Measurements from ENCODE around the gene HOTAIR. TPM values are rescaled to one million over a fixed set of nuclear protein-coding genes. Genes with fewer than 3 reads are reported as not detected.

HOTAIR gene
- total RNA-seq, 2 experiments from 2014 or later = not detected

DNA sequence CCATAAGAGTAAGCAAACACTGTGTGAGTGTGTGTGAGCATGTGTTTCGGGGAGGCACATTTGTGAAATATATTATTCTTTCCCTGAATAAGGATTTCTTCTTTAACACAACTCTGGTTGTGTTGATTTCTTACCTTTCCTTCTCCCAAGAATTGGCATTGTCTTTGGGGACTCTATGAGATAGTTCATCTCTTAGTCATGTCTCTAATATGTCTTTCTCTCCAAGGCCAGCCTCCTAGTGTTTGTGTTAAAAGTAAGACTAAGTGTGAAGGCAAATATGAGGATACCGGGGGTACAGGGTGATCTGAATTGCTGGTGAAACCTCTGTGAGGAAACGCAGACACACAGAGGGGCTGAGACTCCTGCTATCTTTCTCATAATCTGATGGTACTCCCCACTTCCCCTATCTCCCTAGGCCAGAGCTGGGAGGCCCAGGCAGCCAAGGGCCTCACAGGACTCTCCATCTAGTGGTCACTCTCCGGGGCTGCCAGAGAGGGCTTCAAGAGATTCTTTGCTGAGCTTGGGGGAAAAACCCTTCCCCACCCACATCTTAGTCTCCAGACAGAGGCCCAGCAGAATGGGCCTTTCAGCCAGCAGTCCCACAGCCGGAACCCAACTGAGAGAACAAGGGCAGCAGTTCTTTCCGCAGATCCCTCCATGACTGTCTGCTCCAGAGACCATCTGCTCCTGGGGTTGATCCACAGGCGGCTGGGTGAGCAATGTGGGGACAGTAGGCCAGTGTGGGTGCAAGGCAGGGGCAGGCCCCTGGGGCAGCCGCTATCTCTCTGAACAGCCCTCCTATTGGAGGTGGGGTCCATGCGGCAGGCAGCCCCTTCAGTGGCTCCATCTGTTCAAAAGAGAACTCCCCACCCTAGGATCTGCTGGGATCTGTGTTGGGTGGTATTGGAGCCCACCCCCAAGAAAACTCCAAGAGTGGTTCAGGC is 25.8 kb downstream of the HOTAIR start:
- no peak for DNase-seq
- Mint-ChIP-seq H3K9me3 (no peaks in the 10 kb centered on the region), H3K4me1 (peaks cover 9% of the 10 kb centered on the region), H3K36me3 (no peaks in the 10 kb centered on the region), H3K27me3 (peaks cover 98% of the 10 kb centered on the region), H3K27ac (no peak overlapping the region), H3K4me3 (no peak overlapping the region)

DNA sequence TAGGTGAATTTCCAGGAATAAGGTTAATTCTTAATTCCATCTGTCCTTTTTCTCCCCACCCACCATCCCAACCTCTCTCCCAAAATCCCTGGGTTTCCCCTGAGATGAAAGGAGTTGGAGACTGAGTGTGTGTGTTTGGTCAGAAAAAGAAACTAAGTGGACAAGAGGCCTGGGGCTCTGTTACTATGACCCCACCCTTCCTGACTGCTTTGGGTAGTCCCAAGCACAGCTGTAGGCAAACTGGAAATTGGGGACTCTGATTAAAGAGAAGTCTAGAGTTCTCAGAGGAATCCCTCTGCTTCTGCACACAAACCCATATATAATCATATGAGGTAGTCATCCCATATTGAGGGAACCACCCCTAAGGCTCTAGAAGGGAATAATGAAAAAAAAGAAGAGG is 27.0 kb downstream of the HOTAIR start:
- H3K4me1 Mint-ChIP-seq = peaks cover 4% of the 10 kb centered on the region
- peaks cover 97% of the 10 kb centered on the region for H3K27me3 Mint-ChIP-seq
- no peak overlapping the region for H3K4me3 Mint-ChIP-seq
- H3K36me3 Mint-ChIP-seq = no peaks in the 10 kb centered on the region
- DNase-seq = no peak
- no peaks in the 10 kb centered on the region for H3K9me3 Mint-ChIP-seq
- no peak overlapping the region for H3K27ac Mint-ChIP-seq

DNA sequence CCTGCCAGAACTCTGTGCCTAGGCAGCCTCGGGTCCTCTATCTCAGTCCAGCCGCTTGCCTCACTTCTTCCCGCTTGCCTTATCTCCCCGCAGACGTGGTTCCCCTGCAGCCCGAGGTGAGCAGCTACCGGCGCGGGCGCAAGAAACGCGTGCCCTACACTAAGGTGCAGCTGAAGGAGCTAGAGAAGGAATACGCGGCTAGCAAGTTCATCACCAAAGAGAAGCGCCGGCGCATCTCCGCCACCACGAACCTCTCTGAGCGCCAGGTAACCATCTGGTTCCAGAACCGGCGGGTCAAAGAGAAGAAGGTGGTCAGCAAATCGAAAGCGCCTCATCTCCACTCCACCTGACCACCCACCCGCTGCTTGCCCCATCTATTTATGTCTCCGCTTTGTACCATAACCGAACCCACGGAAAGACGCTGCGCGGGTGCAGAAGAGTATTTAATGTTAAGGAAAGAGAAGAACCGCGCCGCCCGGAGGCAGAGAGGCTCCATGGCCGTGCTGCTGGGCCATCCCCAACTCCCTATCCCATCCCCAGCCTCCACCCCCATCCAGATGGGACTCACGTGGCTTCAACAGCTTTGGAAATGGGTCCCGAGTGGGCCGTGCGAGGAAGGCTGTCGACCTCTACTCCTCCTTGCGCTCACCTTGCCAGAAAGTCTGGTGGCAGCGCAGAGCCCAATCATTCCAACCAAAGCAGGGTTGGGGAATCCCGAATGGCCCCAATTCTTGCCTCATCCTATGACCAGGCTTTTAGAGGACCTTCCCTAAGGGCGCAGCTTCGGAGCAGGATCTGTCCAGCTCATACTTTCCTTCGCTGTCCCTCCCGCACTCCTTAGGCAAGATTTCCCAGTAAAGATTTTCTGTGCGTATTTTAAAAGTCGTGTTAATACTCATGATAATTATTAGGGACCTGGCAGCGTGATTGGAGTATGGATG is 29.6 kb downstream of the HOTAIR start:
- no peak for DNase-seq
- H3K4me1 Mint-ChIP-seq = no peaks in the 10 kb centered on the region
- H3K27me3 Mint-ChIP-seq = peaks cover 97% of the 10 kb centered on the region
- no peaks in the 10 kb centered on the region for H3K9me3 Mint-ChIP-seq
- no peak overlapping the region for H3K4me3 Mint-ChIP-seq
- H3K36me3 Mint-ChIP-seq = no peaks in the 10 kb centered on the region
- no peak overlapping the region for H3K27ac Mint-ChIP-seq

DNA sequence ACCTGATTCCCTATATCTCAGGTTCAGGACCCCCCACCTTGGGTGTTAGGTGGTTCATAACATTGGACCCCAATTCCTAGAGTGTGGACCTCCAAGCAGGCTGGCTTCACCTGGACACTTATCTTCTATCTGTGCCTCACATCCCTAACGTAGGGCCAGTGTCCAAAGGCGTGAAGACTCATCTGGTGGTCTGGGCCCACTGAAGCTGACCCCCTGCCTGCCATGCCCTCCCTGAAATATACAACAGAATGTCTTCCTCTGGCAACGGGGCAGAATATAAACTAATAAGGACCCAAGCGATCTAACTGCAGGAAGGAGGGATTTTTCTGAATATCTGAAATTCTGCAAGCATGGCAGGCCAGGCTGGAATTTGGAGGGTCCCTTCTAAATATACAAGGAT is 30.5 kb downstream of the HOTAIR start:
- Mint-ChIP-seq H3K27me3 (peaks cover 97% of the 10 kb centered on the region), H3K9me3 (no peaks in the 10 kb centered on the region), H3K36me3 (no peaks in the 10 kb centered on the region), H3K4me1 (no peaks in the 10 kb centered on the region), H3K27ac (no peak overlapping the region), H3K4me3 (no peak overlapping the region)
- DNase-seq = no peak

DNA sequence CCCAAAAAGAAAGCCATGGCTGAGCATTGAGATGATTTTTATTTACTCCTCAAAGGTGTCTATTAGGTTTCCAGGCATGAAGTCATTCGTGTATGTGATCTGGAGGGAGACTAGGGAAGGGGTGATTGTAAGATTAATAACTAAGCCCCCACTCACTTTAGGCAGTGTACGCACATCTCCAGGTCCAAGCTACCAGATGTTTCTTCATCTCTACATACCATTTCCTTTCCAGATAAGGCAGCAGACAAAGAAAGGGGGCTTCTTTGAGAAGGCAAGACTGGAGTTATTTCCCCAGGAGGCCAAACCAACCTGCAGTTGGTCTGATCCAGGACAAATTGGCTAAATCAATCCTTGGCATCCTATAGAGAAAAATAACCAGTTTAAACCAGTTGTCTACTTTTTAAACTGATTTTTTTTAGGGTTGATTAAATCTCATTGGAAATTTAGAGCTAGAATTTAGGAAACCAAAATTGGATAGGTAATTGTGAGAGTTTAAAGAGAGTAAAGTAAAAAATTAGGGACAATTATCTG is 32.2 kb downstream of the HOTAIR start:
- H3K4me3 Mint-ChIP-seq = no peak overlapping the region
- DNase-seq = no peak
- H3K9me3 Mint-ChIP-seq = no peaks in the 10 kb centered on the region
- peaks cover 6% of the 10 kb centered on the region for H3K4me1 Mint-ChIP-seq
- no peaks in the 10 kb centered on the region for H3K36me3 Mint-ChIP-seq
- no peak overlapping the region for H3K27ac Mint-ChIP-seq
- H3K27me3 Mint-ChIP-seq = peaks cover 94% of the 10 kb centered on the region

DNA sequence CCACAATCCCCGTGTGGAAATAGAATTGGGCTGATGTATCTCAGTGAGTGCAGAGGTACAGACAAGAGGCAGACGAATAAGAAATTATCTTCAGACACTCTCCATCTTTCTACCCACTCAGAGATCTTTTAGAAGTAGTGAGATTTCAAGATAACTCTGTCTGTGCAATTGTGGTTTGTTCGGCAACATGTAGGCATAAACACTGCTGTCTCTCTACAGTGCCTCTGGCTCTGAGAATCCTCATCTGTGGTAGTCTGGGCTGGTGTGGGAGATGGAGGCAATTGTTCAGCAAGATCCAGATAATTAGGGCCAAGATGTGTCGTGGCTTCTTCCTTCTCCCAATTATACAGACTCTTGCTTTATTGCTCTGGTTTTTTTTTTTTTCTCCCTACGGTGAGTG is 33.0 kb downstream of the HOTAIR start:
- Mint-ChIP-seq H3K27ac (no peak overlapping the region), H3K4me3 (no peak overlapping the region), H3K27me3 (peaks cover 94% of the 10 kb centered on the region), H3K4me1 (peaks cover 10% of the 10 kb centered on the region), H3K9me3 (no peaks in the 10 kb centered on the region), H3K36me3 (no peaks in the 10 kb centered on the region)
- DNase-seq = no peak

DNA sequence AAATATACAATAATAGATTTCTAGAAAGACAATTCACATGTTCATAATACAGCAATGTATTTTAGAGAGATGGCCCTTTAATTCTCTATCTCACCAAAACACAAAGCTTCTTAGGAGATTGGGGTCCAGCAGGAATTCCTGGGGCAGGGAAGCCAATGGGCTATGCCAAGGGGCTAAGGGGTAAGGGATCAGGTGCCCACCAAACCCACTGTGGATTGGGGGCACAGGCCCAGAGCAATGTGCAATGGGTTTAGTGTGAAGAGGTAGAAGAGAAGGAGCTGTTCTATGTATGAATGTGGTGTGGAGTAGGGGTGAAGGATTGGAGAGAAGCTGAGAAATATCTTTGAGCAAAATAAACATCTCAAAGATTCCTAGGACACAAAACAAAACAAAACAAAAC is 33.6 kb downstream of the HOTAIR start:
- Mint-ChIP-seq H3K9me3 (no peaks in the 10 kb centered on the region), H3K36me3 (no peaks in the 10 kb centered on the region), H3K4me3 (no peak overlapping the region), H3K27ac (no peak overlapping the region), H3K27me3 (peaks cover 94% of the 10 kb centered on the region), H3K4me1 (peaks cover 12% of the 10 kb centered on the region)
- DNase-seq = no peak

DNA sequence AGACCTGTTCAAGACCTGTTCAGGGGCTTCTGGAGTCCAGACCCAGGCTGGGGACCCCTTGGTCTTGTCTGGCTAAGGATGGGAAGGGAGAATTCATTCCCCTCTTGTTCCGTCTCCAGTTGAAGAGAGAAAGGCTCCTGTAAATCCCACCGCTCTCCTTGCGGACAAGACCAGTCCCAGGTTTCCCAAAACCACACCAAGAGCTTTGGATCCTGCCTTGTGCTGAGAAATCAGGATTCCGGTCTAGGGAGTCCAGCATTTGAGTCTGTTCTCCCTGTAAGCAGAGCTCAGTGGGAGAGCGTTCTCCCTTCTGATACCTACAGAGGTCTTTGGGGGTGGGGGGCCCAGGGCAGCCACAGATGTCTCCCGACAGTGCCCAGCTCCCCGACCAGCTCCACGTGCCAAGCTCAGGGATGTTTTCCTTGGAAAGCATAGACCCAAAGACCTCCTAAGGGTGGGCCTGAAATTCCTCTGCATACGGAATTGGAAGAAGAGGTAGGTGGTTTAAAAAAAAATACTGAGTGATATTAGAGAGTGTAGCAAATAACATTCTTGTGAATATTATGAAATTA is 34.2 kb downstream of the HOTAIR start:
- Mint-ChIP-seq H3K4me3 (no peak overlapping the region), H3K36me3 (no peaks in the 10 kb centered on the region), H3K27me3 (peaks cover 94% of the 10 kb centered on the region), H3K4me1 (peaks cover 17% of the 10 kb centered on the region), H3K9me3 (no peaks in the 10 kb centered on the region), H3K27ac (no peak overlapping the region)
- no peak for DNase-seq

DNA sequence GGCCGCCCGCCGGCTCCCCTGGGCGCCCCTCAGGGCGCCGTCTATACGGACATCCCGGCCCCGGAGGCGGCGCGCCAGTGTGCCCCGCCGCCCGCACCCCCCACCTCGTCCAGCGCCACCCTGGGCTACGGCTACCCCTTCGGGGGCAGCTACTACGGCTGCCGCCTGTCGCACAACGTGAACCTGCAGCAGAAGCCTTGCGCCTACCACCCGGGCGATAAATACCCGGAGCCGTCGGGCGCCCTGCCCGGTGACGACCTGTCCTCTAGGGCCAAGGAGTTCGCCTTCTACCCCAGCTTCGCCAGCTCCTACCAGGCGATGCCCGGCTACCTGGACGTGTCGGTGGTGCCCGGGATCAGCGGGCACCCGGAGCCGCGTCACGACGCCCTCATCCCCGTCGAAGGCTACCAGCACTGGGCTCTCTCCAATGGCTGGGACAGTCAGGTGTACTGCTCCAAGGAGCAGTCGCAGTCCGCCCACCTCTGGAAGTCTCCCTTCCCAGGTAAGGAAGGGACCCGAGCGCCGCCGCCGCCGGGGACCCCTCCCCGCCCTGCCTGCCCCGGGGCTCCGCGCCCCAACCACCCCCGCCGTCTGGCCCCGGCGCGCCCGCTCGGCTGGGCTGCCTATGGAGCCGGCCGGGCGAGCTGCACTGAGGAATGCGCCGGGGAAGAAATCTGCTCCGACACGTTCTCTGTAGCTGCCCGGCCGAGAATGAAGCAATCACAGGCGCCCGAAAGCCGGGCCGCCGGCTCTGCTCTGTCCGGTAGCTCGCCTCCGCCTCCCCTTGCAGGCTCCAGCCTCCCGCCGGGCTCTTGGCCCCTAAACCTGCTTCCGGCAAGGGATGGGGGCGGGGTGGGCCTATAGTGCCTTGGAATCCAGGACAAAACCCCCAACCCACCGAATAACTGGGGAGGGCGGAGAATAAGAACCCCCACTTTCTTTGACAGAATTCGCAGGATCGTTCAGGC is 35.3 kb downstream of the HOTAIR start:
- H3K27ac Mint-ChIP-seq = no peak overlapping the region
- no peaks in the 10 kb centered on the region for H3K9me3 Mint-ChIP-seq
- no peak for DNase-seq
- H3K27me3 Mint-ChIP-seq = peaks cover 94% of the 10 kb centered on the region
- no peaks in the 10 kb centered on the region for H3K36me3 Mint-ChIP-seq
- no peak overlapping the region for H3K4me3 Mint-ChIP-seq
- H3K4me1 Mint-ChIP-seq = peaks cover 24% of the 10 kb centered on the region

DNA sequence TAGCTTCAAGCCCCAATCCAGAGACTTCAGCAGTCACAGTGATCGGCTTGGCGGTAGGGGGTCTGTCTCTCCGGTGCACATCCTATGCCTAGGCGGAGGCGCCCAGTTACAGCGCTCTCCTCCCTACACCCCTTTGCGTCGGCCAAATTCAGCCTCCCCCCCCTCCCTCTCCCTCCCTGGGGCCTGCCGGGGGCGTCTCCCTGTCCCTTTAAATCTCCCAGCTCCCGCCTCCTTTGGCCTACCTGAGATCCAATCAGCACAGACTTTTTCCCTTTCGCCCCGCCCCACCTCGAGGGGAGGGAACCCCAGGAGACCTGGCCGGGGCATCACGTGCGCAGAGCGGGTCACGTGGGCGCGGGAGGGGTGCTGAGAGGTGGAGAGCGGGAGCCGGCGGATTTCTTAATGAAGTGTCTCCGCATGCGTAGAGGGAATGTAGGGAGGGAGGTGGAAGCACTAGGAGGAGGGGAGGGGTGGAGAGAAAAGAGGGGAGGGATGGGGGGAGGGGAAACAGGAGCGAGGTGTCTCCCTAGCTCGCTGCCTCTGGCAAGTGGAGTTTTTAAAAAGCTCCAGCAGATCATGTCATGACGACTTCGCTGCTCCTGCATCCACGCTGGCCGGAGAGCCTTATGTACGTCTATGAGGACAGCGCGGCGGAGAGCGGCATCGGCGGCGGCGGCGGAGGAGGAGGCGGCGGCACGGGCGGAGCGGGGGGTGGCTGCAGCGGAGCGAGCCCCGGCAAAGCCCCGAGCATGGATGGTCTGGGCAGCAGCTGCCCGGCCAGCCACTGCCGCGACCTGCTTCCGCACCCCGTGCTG is 36.2 kb downstream of the HOTAIR start, which contains the start of gene HOXC13:
HOXC13 (plus strand) TSS at position 506 of the 815 bp plus-strand sequence; CDS start at position 582, 76 bp downstream.
- DNase-seq = peak; percentile 48
- Mint-ChIP-seq H3K9me3 (no peaks in the 10 kb centered on the region), H3K4me3 (no peak within 1 kb of the TSS), H3K27ac (no peak within 1 kb of the TSS), H3K36me3 (no peaks in the 10 kb centered on the region), H3K4me1 (peaks cover 24% of the 10 kb centered on the region), H3K27me3 (peaks cover 94% of the 10 kb centered on the region)

DNA sequence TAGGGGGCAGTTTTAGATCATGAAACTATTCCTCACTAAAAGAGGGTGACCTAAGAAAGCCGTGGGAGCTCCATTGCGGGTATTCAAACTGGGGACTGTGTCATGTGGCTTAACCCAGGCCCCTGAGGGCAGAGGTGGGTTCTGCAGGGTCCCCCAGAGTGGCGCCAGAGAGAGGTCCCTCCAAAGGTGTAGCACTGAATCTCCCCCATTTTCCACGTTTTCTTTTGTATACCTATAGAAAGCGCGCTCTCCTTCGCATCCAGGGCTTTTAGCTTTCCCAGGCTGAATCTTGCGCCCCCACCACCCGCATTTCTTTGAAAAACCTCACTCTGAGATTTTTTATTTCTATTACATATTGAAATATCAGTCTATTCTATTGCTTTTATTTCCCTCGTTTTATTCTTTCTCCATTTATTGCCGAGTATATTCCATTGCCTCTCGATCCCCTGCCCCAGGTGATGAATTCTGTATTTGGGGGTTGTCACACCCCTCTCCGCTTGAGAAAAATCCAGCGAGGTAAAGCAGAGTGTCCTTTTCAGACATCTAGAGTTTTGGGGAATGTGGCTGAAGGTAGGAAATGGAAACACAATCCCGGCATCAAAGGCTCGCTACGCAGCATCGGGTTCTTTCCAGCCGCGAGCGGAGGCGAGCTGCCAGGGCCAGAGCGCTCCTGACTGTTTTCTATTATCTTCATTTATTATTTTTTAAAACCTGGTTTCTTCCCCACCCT is 37.0 kb downstream of the HOTAIR start:
- peaks cover 24% of the 10 kb centered on the region for H3K4me1 Mint-ChIP-seq
- no peaks in the 10 kb centered on the region for H3K36me3 Mint-ChIP-seq
- peaks cover 95% of the 10 kb centered on the region for H3K27me3 Mint-ChIP-seq
- no peak overlapping the region for H3K4me3 Mint-ChIP-seq
- no peak for DNase-seq
- no peak overlapping the region for H3K27ac Mint-ChIP-seq
- H3K9me3 Mint-ChIP-seq = no peaks in the 10 kb centered on the region

DNA sequence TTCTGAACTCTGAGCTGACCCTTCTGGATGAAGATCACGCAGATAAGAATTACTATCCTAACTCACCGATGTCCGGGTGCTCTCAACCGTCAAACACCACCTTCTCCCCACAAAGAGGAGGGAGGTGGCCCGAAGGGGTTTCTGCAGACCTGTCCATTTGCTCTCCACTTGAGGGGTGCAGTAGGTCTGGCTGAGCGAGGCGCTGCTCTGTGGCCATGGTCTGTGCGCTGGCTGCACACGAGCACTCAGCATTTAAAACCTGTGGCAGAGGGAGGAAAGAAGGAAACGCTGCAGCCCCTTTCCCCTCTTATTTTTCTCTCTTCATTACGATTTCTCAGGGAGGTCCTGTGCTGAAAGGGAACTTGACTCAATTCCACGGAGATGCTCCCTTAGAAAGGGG is 37.7 kb downstream of the HOTAIR start:
- no peaks in the 10 kb centered on the region for H3K9me3 Mint-ChIP-seq
- H3K36me3 Mint-ChIP-seq = no peaks in the 10 kb centered on the region
- H3K4me3 Mint-ChIP-seq = no peak overlapping the region
- peaks cover 24% of the 10 kb centered on the region for H3K4me1 Mint-ChIP-seq
- DNase-seq = no peak
- peaks cover 95% of the 10 kb centered on the region for H3K27me3 Mint-ChIP-seq
- H3K27ac Mint-ChIP-seq = no peak overlapping the region

Measured in activated naive CD8-positive, alpha-beta T cell treated with anti-CD3 and anti-CD28 coated beads for 36 hours (primary cell).